NCI-H128 (cell line): ENCODE results near the gene ZNF423.

Experiments
- DNase-seq: peaks from one replicate; lab custom pipeline; 2025; ENCODE audit not compliant: unreplicated experiment; lab: John Stamatoyannopoulos, UW

The ZNF423 gene

GRCh38 chr16:49454426-49455180 lies 401.3 kb downstream of the ZNF423 start:
- DNase-seq, result no peak

DNA sequence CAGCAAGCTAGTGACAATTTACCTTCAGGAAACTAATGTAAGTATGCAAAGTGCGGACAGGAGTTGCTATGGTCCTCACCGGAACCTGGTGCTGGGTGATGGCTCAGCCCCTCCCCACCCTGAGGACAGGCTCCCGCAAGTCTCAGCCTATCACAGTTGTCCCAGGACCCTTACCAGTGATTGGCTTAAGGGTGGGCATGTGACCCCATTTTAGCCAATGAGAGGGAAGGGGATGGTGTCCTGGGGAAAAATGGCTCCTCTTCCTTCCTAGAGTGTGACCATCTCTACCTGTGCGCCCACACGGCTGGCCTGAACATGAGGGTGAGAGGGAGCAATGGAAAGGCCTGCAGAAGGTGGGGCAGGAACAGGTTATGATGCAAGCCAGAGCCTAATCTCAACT lies 401.9 kb downstream of the ZNF423 start:
- DNase-seq, result no peak

- DNase-seq, result no peak
These were observed 402.9 kb downstream of the ZNF423 start for GRCh38 chr16:49453021-49453420.

GRCh38 chr16:49452578-49452977 lies 403.3 kb downstream of the ZNF423 start:
- no peak for DNase-seq

DNA sequence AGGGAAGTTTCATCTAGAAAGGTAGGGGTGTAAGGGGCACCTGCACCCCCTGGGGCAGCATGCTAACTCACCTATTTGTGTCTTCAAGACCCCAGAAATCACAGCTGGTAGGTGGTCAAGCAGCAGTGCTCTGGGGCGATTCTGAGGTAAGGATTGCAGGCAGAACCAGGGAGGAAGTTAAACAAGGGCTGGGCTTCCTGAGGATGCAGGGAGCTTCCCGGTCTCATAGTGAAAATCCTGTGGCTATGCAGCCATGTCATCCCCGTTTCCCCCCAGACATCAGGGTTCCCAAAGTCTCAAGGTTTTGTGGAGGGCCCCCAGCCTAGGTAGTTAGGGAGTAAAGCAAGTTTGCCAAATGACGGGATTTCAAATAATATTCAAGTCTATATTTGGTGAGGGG lies 403.8 kb downstream of the ZNF423 start:
- DNase-seq, result no peak

GRCh38 chr16:49446805-49447204 lies 409.1 kb downstream of the ZNF423 start:
- no peak for DNase-seq

- no peak for DNase-seq
These were observed 412.3 kb downstream of the ZNF423 start for GRCh38 chr16:49443576-49443975.

- DNase-seq, result no peak
These were observed 413.1 kb downstream of the ZNF423 start for GRCh38 chr16:49442805-49443204.

GRCh38 chr16:49441366-49441780 lies 414.5 kb downstream of the ZNF423 start:
- no peak for DNase-seq

- DNase-seq, result no peak
These were observed 415.5 kb downstream of the ZNF423 start for GRCh38 chr16:49440156-49441065.

DNA sequence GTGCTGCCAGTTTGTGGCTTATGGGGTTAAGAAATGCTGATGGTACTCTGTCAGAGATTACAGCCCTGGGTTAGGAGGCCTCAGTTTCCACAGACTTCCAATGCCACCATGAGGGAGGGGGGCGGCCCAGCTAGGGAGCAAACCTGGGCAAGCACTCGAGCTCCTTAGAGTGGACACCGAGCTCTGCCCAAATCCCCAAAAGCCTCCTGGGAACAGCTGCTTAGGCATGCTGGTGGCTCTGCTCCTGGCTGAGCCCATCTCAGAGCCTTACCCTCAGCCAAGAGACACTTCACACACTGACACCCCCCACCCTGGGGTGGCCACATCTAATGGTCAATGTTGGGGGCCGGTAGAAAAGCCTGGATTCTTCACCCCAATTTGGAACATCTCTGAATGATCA lies 416.2 kb downstream of the ZNF423 start:
- no peak for DNase-seq

DNA sequence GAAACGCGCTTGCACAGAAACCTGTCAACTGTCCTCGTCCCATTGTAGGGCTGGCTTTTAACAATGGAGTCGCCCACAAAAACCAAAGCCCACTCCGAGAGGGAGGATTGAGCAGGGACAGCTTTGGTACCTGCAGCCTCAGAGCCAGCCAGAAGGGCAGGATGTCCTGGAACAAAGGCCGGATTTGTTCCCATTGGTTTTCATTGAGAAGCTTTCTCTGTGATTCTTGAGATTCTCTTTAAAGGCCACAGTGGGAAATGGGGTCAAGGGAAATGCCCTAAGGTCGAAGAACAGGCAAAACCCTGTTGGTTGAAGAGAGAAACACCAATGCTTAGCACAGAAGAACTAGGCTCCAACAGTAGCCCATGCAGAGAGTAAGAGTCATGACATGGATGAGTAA lies 416.9 kb downstream of the ZNF423 start:
- DNase-seq, result no peak
